NCI-H2029 treated with DMSO at 0.1 percent for 48 hours (cell line): Measurements from ENCODE around the gene EML6.
"Not testable (repeated sequence)": the region's sequence is repeated elsewhere in the genome, so short reads cannot be mapped to it uniquely, and the experiment has no call there.

ENCODE experiments used
- DNase-seq: peaks from one replicate; lab custom pipeline; 2025; lab: John Stamatoyannopoulos, UW

The EML6 gene

GRCh38 chr2:54803783-54804751 is 80.6 kb downstream of the EML6 start:
- DNase-seq = no peak

GRCh38 chr2:54805255-54805654 is 81.8 kb downstream of the EML6 start:
- DNase-seq = no peak

GRCh38 chr2:54806975-54807374 is 83.5 kb downstream of the EML6 start:
- no peak for DNase-seq

- no peak for DNase-seq
Measured at GRCh38 chr2:54808661-54809060, 85.2 kb downstream of the EML6 start.

- DNase-seq = no peak
Measured at GRCh38 chr2:54809819-54810218, 86.4 kb downstream of the EML6 start.

- no peak for DNase-seq
Measured at GRCh38 chr2:54810246-54810645, 86.8 kb downstream of the EML6 start.

- DNase-seq = no peak
Measured at GRCh38 chr2:54813584-54813983, 90.1 kb downstream of the EML6 start.

- DNase-seq = no peak
Measured at GRCh38 chr2:54814389-54815147, 91.1 kb downstream of the EML6 start.

GRCh38 chr2:54815148-54815539 is 91.7 kb downstream of the EML6 start:
- DNase-seq = no peak

- DNase-seq = no peak
Measured at GRCh38 chr2:54818226-54818625, 94.8 kb downstream of the EML6 start.

- DNase-seq = no peak
Measured at GRCh38 chr2:54820558-54820957, 97.1 kb downstream of the EML6 start.

GRCh38 chr2:54824567-54824966 is 101.1 kb downstream of the EML6 start:
- no peak for DNase-seq

- DNase-seq = no peak
Measured at GRCh38 chr2:54830546-54830945, 107.1 kb downstream of the EML6 start.

GRCh38 chr2:54831480-54831879 is 108.0 kb downstream of the EML6 start:
- DNase-seq = no peak

GRCh38 chr2:54834721-54835120 is 111.3 kb downstream of the EML6 start:
- no peak for DNase-seq

- no peak for DNase-seq
Measured at GRCh38 chr2:54836477-54836876, 113.0 kb downstream of the EML6 start.

GRCh38 chr2:54838585-54839035 is 115.1 kb downstream of the EML6 start:
- no peak for DNase-seq

- no peak for DNase-seq
Measured at GRCh38 chr2:54839461-54840255, 116.2 kb downstream of the EML6 start.

- no peak for DNase-seq
Measured at GRCh38 chr2:54840559-54841468, 117.4 kb downstream of the EML6 start.

GRCh38 chr2:54841500-54841899 is 118.0 kb downstream of the EML6 start:
- DNase-seq = not testable (repeated sequence)

GRCh38 chr2:54845094-54845493 is 121.6 kb downstream of the EML6 start:
- no peak for DNase-seq
